ENCODE data around the gene LRMDA.

Gene LRMDA

GRCh38 chr10:76068856-76069255 lies 637.4 kb downstream of the LRMDA start:
- DNase-seq (ENCODE audit: low read depth in 2 of 2, low spot score in 1 of 2) = no peak

DNA sequence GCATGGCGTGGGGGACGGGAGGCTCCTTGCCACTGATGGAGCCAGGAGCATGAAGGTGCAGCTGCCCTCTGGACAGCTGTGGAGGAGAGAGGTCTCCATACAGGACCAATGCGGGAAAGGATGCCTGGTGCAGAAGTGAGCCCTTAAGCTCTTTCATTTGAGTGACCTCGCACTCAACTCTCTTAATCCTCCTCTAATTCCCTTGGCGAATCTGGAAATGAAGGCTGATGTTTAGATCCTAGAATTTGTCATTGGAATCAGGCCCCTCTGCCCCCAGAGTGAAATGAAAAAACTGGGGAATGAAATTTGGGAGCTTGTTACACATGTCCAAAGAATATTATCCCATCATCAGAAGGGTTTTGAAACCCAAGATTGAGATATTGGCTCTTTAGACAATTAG lies 639.5 kb downstream of the LRMDA start:
- no peak for DNase-seq (ENCODE audit: low read depth in 2 of 2, low spot score in 1 of 2)

- DNase-seq (ENCODE audit: low read depth in 2 of 2, low spot score in 1 of 2) = no peak
Measured at GRCh38 chr10:76071653-76072365, 640.4 kb downstream of the LRMDA start.

DNA sequence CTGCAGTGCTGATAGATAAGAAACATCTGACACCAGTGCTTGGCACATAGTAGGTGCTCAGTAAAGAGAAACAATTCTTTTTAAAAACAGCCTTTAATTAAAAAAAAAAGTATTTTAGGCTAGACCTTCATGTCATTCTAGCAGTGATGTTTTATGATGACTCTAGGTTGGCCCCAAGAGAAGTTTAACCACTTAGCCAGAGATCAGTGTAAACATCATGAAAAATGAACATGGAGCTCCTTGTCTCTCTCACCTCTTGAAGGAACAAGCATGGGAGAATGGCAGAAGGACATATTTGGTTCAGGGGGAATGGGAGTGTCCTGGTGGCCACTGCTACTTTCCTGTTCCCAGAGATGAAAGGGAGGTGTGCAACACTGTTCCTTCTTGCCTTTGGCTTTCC lies 641.0 kb downstream of the LRMDA start:
- DNase-seq (ENCODE audit: low read depth in 2 of 2, low spot score in 1 of 2) = no peak

GRCh38 chr10:76073524-76073923 lies 642.1 kb downstream of the LRMDA start:
- DNase-seq (ENCODE audit: low read depth in 2 of 2, low spot score in 1 of 2) = no peak

DNA sequence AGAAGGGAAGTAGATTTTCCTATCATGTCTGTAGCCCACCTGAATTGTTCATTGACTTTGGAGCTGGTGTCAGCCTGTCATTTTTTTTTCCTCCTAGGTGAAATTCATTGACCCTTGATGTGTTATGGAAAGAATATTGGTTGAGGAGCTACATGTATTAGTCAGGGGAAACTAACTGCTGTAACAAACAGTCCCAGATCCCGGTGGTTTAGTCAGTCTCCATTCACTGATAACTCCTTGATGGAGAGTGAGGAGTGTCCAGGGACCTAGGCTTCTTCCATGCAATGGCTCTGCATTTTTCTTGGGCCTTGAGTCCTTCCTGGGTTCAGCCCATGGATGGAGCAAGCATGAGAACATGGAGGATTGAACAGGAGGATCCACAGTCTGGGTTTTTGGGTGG lies 643.2 kb downstream of the LRMDA start:
- DNase-seq (ENCODE audit: low read depth in 2 of 2, low spot score in 1 of 2) = no peak

DNA sequence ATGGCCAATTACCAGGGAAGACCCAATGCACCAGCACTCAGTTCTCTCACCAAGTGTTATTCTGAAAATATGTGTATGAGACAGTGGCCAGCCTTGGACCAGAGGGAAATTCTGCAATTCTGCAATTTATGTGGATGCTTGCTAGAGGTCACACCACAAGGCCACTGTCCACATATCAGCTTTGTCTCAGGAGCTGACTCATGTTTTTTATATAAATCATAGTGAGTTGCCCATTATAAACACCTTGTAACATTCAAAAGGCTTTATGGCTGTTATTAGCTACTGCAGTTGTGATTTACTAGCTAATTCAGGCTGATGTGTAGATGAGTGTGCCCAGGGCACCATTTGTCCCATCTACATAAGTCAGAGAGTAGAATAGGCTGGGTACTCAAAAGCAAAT lies 649.0 kb downstream of the LRMDA start:
- no peak for DNase-seq (ENCODE audit: low read depth in 2 of 2, low spot score in 1 of 2)

- no peak for DNase-seq (ENCODE audit: low read depth in 2 of 2, low spot score in 1 of 2)
Measured at GRCh38 chr10:76080991-76081390, 649.6 kb downstream of the LRMDA start.

- DNase-seq (ENCODE audit: low read depth in 2 of 2, low spot score in 1 of 2) = no peak
Measured at GRCh38 chr10:76082232-76082631, 650.8 kb downstream of the LRMDA start.

DNA sequence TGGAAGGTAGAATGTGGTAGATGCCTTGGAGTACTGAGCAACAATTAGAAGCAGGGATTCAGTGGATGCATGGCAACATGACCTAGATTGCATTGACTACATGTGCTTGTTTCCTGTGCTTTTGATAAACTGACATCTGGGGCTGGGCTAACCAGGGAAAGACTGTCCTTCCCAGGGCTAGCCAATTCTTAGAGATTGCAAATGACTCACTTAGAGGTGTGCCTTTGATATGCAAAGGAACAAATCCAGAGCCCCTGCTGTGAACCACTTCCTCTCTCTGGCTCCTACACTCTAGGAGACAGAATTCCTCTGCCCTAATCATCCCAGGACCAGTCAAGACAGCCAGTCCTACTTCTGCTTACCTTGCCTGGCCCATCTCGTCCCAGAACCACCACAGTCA lies 651.5 kb downstream of the LRMDA start:
- no peak for DNase-seq (ENCODE audit: low read depth in 2 of 2, low spot score in 1 of 2)

GRCh38 chr10:76085002-76085816 lies 653.8 kb downstream of the LRMDA start:
- no peak for DNase-seq (ENCODE audit: low read depth in 2 of 2, low spot score in 1 of 2)

DNA sequence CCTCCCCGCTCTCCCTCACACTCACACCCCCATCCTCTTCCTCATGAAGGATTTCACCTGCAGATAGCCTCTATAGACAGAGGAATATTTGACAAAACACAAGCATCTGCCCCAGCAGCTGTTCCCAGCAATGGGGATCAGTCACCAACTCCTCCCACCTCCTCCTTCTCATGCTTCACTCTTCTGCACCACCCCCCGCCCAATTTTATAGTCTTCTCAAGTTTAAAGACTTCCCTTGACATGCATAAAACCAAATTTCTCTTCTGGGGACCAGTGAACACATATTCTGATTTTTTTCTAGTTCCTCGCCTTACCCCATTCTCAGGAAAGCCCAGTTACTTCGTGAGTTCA lies 654.4 kb downstream of the LRMDA start:
- DNase-seq (ENCODE audit: low read depth in 2 of 2, low spot score in 1 of 2) = no peak

DNA sequence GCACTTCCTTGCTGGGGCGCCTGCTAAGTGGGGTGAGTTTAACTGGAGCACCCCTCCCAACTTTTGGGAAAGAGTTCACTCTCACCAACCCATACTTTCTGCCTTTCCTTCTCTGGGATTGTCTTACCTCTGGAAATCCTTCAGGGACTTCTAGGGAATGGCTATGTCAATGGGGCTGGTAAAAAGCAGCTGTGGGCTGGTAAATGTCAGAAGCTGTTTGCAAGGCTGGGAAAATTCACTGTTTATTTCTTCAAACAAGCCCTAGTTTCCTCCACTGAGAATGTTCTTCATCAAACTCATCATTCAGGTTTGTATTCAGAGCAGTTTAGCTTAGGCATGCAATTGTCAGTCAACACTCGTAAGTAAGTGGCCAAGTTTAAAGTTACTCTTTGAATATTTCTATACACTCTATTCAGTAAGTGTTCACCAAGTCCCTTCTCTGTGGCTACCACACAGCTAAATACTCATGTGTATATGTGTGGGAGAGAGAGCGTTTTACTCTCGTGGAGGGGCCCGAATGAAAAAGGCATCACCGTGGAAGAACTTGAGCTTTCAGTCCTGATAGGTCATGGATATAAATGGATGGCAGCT lies 654.8 kb downstream of the LRMDA start:
- no peak for DNase-seq (ENCODE audit: low read depth in 2 of 2, low spot score in 1 of 2)

DNA sequence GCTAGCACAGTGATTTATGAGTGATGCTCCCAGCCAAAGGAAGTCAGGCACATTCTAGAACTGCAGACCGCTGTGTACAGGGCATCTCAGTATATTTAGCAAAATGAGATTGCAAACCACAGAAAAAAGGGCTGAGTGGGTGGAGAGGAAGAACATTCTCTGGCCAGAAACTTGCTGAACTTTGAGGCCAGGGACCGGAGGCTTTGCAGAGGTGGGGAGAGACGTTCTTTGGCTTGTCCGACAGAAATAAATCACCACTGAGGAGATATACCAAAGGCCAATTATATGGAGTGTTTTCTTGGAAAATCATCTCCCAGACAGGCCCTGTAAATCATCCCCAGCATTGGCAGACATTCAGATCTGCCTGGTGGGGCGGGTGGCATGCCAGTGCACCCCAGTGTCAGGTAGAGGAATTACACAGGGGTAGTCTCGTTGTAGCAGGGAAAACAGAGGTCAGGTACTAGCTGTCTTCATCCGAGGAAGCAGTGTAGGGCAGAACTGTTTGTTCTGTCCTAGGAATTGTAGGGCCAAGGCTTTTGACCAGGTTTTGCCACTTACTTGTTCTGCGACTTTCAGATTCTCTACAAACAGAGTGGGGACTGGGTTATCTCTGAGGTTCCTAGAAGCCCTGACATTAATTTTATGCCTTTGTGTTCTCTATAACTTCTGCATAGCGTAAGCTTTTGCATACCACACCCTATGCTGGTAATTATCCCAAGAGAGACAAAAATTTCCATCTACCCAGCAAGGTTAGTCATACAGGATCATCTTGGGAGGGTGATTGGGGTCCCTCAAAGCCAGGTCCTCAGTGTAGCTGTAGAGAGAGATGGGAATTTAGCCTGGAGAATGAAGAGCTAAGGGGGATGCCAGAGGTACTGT lies 655.6 kb downstream of the LRMDA start:
- DNase-seq (ENCODE audit: low read depth in 2 of 2, low spot score in 1 of 2) = no peak

DNA sequence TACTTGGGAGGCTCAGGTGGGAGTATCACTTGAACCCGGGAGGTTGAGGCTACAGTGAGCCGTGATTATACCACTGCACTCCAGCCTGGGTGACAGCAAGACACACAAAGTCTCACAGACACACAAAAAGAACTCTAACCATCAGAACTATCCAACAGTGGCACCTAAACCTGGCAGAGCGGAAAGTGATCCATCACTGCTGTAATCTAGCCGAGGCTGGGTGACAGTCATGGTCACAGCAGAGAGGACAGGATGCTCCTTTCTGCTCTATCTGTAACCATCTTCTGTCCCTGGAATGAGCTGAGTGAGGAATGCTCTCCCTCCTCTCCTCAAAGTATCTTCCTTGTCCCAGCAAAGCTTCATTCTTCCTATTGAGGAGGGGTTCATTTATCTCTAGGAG lies 656.6 kb downstream of the LRMDA start:
- no peak for DNase-seq (ENCODE audit: low read depth in 2 of 2, low spot score in 1 of 2)

GRCh38 chr10:76088980-76089379 lies 657.6 kb downstream of the LRMDA start:
- no peak for DNase-seq (ENCODE audit: low read depth in 2 of 2, low spot score in 1 of 2)

DNA sequence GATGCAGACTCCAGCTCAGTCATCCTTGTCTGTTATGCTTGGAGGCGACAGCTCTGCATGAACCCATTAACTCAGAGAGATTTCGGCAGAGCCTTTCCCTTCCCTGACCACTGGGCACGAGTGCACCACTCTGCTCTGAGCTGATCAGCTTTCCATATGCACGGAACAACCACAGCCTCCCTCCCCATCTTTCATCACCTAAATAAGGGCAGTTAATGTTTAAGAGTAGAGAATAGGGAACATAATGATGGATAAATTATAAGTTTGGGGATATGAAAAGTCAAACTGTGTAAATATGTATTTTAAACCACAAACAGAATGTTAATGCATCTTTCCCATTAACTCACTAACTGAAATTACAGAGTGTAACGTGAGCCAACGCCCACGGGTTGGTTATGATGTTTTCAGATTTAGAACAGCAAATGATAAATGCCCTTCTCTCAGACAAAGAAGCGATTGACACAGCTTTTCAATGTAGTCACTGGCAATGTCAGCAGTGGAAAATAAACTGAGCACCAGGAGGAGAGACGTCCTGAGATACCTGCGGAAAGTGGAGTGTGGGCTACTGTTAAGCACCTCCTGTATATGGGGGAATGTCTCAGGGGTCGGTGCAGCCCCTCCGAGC lies 658.2 kb downstream of the LRMDA start:
- no peak for DNase-seq (ENCODE audit: low read depth in 2 of 2, low spot score in 1 of 2)

GRCh38 chr10:76091926-76092325 lies 660.5 kb downstream of the LRMDA start:
- no peak for DNase-seq (ENCODE audit: low read depth in 2 of 2, low spot score in 1 of 2)

DNA sequence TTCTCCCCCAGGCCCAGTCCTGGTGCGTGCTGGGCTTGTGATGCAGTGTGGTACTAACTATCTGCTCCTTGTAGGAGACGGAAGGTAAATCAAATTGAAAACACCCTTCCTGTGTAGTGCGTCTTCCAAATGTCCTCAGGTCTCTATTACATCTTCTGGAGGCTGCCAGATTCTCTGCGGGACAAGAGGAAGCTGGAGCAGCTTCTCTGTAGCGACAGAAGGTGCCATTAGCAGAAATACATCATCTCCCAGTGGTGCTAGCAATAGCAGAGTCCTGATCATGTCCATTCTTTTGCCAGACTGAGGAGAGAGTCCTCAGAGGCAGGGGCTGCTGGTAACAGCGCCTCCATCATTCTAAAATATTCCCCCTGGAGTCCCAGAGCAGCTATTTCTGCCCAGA lies 675.2 kb downstream of the LRMDA start:
- DNase-seq (ENCODE audit: low read depth in 2 of 2, low spot score in 1 of 2) = no peak

GRCh38 chr10:76108563-76109359 lies 677.3 kb downstream of the LRMDA start:
- no peak for DNase-seq (ENCODE audit: low read depth in 2 of 2, low spot score in 1 of 2)

Data from stimulated activated CD8-positive, alpha-beta memory T cell treated with anti-CD3 and anti-CD28 coated beads, Interleukin-4, amount 100 ng/mL, for 1 hour (primary cell).